Astrocyte (in vitro differentiated cells and primary cell): ENCODE results near the gene GPX7. TPM values are rescaled to one million over a fixed set of nuclear protein-coding genes. Genes with fewer than 3 reads are reported as not detected.

ENCODE experiments used
- DNase-seq: peaks from one replicate; pipeline ENCODE4 v3.0.0-alpha.2; 2010; ENCODE audit warnings: low read depth
- FAIRE-seq: peaks from 2 replicates; lab custom pipeline; 2011; peaks lifted over from hg19 to GRCh38; lab: Jason Lieb, UNC
- H2AFZ ChIP-seq: 2 replicates; pipeline ENCODE4 v1.6.0; 2012; ENCODE audit warnings: low read depth, low read length, inconsistent platforms
- H3K27ac ChIP-seq: 2 replicates; pipeline ENCODE4 v1.5.1; 2011; ENCODE audit warnings: low read depth, low read length, inconsistent platforms
- H3K27me3 ChIP-seq: 2 replicates; pipeline ENCODE4 v1.6.0; 2011; ENCODE audit warnings: low read length, inconsistent platforms; ENCODE audit not compliant: insufficient read depth
- H3K36me3 ChIP-seq: 2 replicates; pipeline ENCODE4 v1.5.1; 2011; ENCODE audit warnings: low read length, inconsistent platforms; ENCODE audit not compliant: insufficient read depth
- H3K4me1 ChIP-seq: 2 replicates; pipeline ENCODE4 v1.5.1; 2011; ENCODE audit warnings: low read length, inconsistent platforms; ENCODE audit not compliant: insufficient read depth
- H3K4me2 ChIP-seq: 2 replicates; pipeline ENCODE4 v1.6.0; 2012; ENCODE audit warnings: low read length, inconsistent platforms
- H3K4me3 ChIP-seq: 2 replicates; pipeline ENCODE4 v1.5.1; 2011; ENCODE audit warnings: low read depth, mild to moderate bottlenecking, low read length, inconsistent platforms; ENCODE audit not compliant: insufficient read depth
- H3K79me2 ChIP-seq: 2 replicates; pipeline ENCODE4 v1.6.0; 2012; ENCODE audit warnings: mild to moderate bottlenecking, low read length, inconsistent platforms; ENCODE audit not compliant: insufficient read depth
- H3K9ac ChIP-seq: 2 replicates; pipeline ENCODE4 v1.6.0; 2012; ENCODE audit warnings: mild to moderate bottlenecking, low read length, inconsistent platforms
- H3K9me3 ChIP-seq: 2 replicates; pipeline ENCODE4 v1.5.1; 2012; ENCODE audit warnings: low read depth, mild to moderate bottlenecking, low read length, inconsistent platforms; ENCODE audit not compliant: insufficient read depth
- H4K20me1 ChIP-seq: 2 replicates; pipeline ENCODE4 v1.6.0; 2012; ENCODE audit warnings: low read length, inconsistent platforms; ENCODE audit not compliant: insufficient read depth
- H3K27ac Mint-ChIP-seq: one replicate; pipeline ENCODE4 v1.8.0; 2021; ENCODE audit warnings: mild to moderate bottlenecking, mixed read lengths; ENCODE audit not compliant: unreplicated experiment
- H3K27me3 Mint-ChIP-seq: one replicate; pipeline ENCODE4 v1.8.0; 2021; ENCODE audit warnings: low read depth, mixed read lengths; ENCODE audit not compliant: unreplicated experiment
- H3K36me3 Mint-ChIP-seq: one replicate; pipeline ENCODE4 v1.8.0; 2021; ENCODE audit warnings: low read depth, mixed read lengths; ENCODE audit not compliant: unreplicated experiment
- H3K4me1 Mint-ChIP-seq: one replicate; pipeline ENCODE4 v1.8.0; 2021; ENCODE audit warnings: low read depth, mixed read lengths; ENCODE audit not compliant: unreplicated experiment
- H3K4me3 Mint-ChIP-seq: one replicate; pipeline ENCODE4 v1.8.0; 2021; ENCODE audit warnings: mild to moderate bottlenecking, moderate library complexity, mixed read lengths; ENCODE audit not compliant: unreplicated experiment
- H3K9me3 Mint-ChIP-seq: one replicate; pipeline ENCODE4 v1.8.0; 2021; ENCODE audit warnings: mild to moderate bottlenecking, mixed read lengths; ENCODE audit not compliant: unreplicated experiment
- CTCF ChIP-seq: IDR thresholded peaks from 2 replicates; pipeline ENCODE4 v1.5.1; 2011; ENCODE audit warnings: low read depth, mild to moderate bottlenecking, inconsistent platforms, low read length, moderate library complexity; ENCODE audit not compliant: insufficient read depth
- EZH2 ChIP-seq: IDR thresholded peaks from 2 replicates; pipeline ENCODE4 v1.6.1; 2012; ENCODE audit warnings: mild to moderate bottlenecking, low read length, inconsistent platforms; ENCODE audit not compliant: insufficient read depth
- total RNA-seq: library from RNA; stranded (reverse); gene quantifications from 2 replicates; pipeline ENCODE4 v1.2.1, GENCODE V29; 2021

The GPX7 gene
- total RNA-seq, 1 donor from 2014 or later, result 4.2 TPM

GRCh38 chr1:52614671-52615070 is 12.5 kb downstream of the GPX7 start:
- no peaks in the 10 kb centered on the region for H4K20me1 ChIP-seq
- H3K27me3 ChIP-seq, result no peaks in the 10 kb centered on the region
- no peak overlapping the region for H3K4me3 ChIP-seq
- no peak for DNase-seq
- H3K27me3 Mint-ChIP-seq, result peaks cover 16% of the 10 kb centered on the region
- FAIRE-seq, result no peak
- H3K9ac ChIP-seq, result no peak overlapping the region
- no peak overlapping the region for H3K4me3 Mint-ChIP-seq
- no peaks in the 10 kb centered on the region for H3K9me3 ChIP-seq
- no peak overlapping the region for H3K27ac Mint-ChIP-seq
- no peak overlapping the region for H3K4me2 ChIP-seq
- no peak overlapping the region for H2AFZ ChIP-seq
- H3K36me3 Mint-ChIP-seq, result no peaks in the 10 kb centered on the region
- H3K79me2 ChIP-seq, result no peaks in the 10 kb centered on the region
- H3K36me3 ChIP-seq, result no peaks in the 10 kb centered on the region
- H3K4me1 Mint-ChIP-seq, result no peaks in the 10 kb centered on the region
- TF ChIP-seq EZH2 (no peak), CTCF (no peak)
- H3K4me1 ChIP-seq, result no peaks in the 10 kb centered on the region
- no peaks in the 10 kb centered on the region for H3K9me3 Mint-ChIP-seq
- H3K27ac ChIP-seq, result no peak overlapping the region

GRCh38 chr1:52615489-52616042 is 13.4 kb downstream of the GPX7 start:
- Histone ChIP-seq H3K79me2 (no peaks in the 10 kb centered on the region), H2AFZ (no peak overlapping the region), H3K27me3 (no peaks in the 10 kb centered on the region), H3K4me2 (no peak overlapping the region), H3K36me3 (no peaks in the 10 kb centered on the region), H3K9ac (no peak overlapping the region), H3K4me1 (no peaks in the 10 kb centered on the region), H4K20me1 (no peaks in the 10 kb centered on the region), H3K9me3 (no peaks in the 10 kb centered on the region), H3K27ac (no peak overlapping the region), H3K4me3 (no peak overlapping the region)
- Mint-ChIP-seq H3K27me3 (peaks cover 16% of the 10 kb centered on the region), H3K9me3 (no peaks in the 10 kb centered on the region), H3K4me1 (no peaks in the 10 kb centered on the region), H3K4me3 (no peak overlapping the region), H3K27ac (no peak overlapping the region), H3K36me3 (no peaks in the 10 kb centered on the region)
- DNase-seq (no peak), FAIRE-seq (no peak)
- TF ChIP-seq EZH2 (no peak), CTCF (no peak)

GRCh38 chr1:52621950-52622349 is 19.8 kb downstream of the GPX7 start:
- no peaks in the 10 kb centered on the region for H3K79me2 ChIP-seq
- no peak overlapping the region for H3K4me3 Mint-ChIP-seq
- no peaks in the 10 kb centered on the region for H3K4me1 ChIP-seq
- H3K36me3 ChIP-seq, result no peaks in the 10 kb centered on the region
- peaks cover 6% of the 10 kb centered on the region for H3K9me3 Mint-ChIP-seq
- H3K27me3 Mint-ChIP-seq, result peaks cover 5% of the 10 kb centered on the region
- no peak overlapping the region for H3K4me3 ChIP-seq
- DNase-seq (no peak), FAIRE-seq (no peak)
- H4K20me1 ChIP-seq, result no peaks in the 10 kb centered on the region
- no peaks in the 10 kb centered on the region for H3K9me3 ChIP-seq
- H3K9ac ChIP-seq, result no peak overlapping the region
- H3K27ac ChIP-seq, result no peak overlapping the region
- no peak for TF ChIP-seq CTCF
- TF ChIP-seq EZH2, result no peak
- H3K4me1 Mint-ChIP-seq, result no peaks in the 10 kb centered on the region
- no peak overlapping the region for H3K27ac Mint-ChIP-seq
- H3K36me3 Mint-ChIP-seq, result no peaks in the 10 kb centered on the region
- no peak overlapping the region for H3K4me2 ChIP-seq
- H3K27me3 ChIP-seq, result no peaks in the 10 kb centered on the region
- H2AFZ ChIP-seq, result no peak overlapping the region
